CD4-positive, CD25-positive, alpha-beta regulatory T cell (primary cell): ENCODE measurements around the gene DPY19L3. TPM values are rescaled to one million over a fixed set of nuclear protein-coding genes. Genes with fewer than 3 reads are reported as not detected.

Experiments used
- ATAC-seq, 2 donors: fragments of 150-1000 bp; cut with Tn5 transposase; one replicate each; pipeline ENCODE4 v1.10.0; 2021; ENCODE audit warnings: low read depth in 2 of 2, moderate number of reproducible peaks in 2 of 2, moderate library complexity in 1 of 2
- DNase-seq, 3 donors: peaks; one replicate each; pipeline versions ENCODE4 v3.0.0 to v3.0.0-alpha.2; 2012 to 2022; ENCODE audit warnings: mixed read lengths in 1 of 3
- H3K27ac ChIP-seq: one replicate; pipeline ENCODE4 v1.7.0; 2013; ENCODE audit warnings: mild to moderate bottlenecking, low read length; ENCODE audit not compliant: insufficient read depth, poor library complexity, severe bottlenecking
- H3K27me3 ChIP-seq: one replicate; pipeline ENCODE4 v1.7.0; 2013; ENCODE audit warnings: low read length; ENCODE audit not compliant: control insufficient read depth, insufficient read depth
- H3K36me3 ChIP-seq: one replicate; pipeline ENCODE4 v1.7.0; 2013; ENCODE audit warnings: mild to moderate bottlenecking, low read length, moderate library complexity; ENCODE audit not compliant: control insufficient read depth, insufficient read depth
- H3K4me1 ChIP-seq: 2 replicates; pipeline ENCODE4 v1.7.0; 2013; ENCODE audit warnings: mild to moderate bottlenecking, low read length; ENCODE audit not compliant: insufficient read depth, control insufficient read depth, poor library complexity, severe bottlenecking
- H3K4me3 ChIP-seq: one replicate; pipeline ENCODE4 v1.7.0; 2013; ENCODE audit warnings: low read depth, mild to moderate bottlenecking, low read length, moderate library complexity
- H3K9me3 ChIP-seq, 2 experiments: 1 replicate in 1 of 2; 2 replicates in 1 of 2; pipeline ENCODE4 v1.7.0; 2013; ENCODE audit warnings: low read length in 2 of 2, mild to moderate bottlenecking in 1 of 2, moderate library complexity in 1 of 2; ENCODE audit not compliant: control insufficient read depth in 2 of 2
- H3K27ac Mint-ChIP-seq, 3 donors: one replicate each; pipeline ENCODE4 v1.8.0; 2020 to 2022; ENCODE audit warnings: mild to moderate bottlenecking in 3 of 3, mixed read lengths in 3 of 3, moderate library complexity in 2 of 3
- H3K27me3 Mint-ChIP-seq: one replicate; pipeline ENCODE4 v1.8.0; 2022; ENCODE audit warnings: mild to moderate bottlenecking, mixed read lengths
- H3K36me3 Mint-ChIP-seq: one replicate; pipeline ENCODE4 v1.8.0; 2020; ENCODE audit warnings: mixed read lengths
- H3K4me1 Mint-ChIP-seq, 4 donors: one replicate each; pipeline ENCODE4 v1.8.0; 2020 to 2022; ENCODE audit warnings: mixed read lengths in 4 of 4, mild to moderate bottlenecking in 1 of 4
- H3K4me3 Mint-ChIP-seq, 4 donors: one replicate each; pipeline ENCODE4 v1.8.0; 2020 to 2022; ENCODE audit warnings: mild to moderate bottlenecking in 4 of 4, mixed read lengths in 4 of 4, moderate library complexity in 3 of 4
- H3K9me3 Mint-ChIP-seq, 7 donors: one replicate each; pipeline ENCODE4 v1.8.0; 2020 to 2022; ENCODE audit warnings: mixed read lengths in 7 of 7, mild to moderate bottlenecking in 3 of 7, moderate library complexity in 2 of 7
- polyA plus RNA-seq, 4 donors: library from polyadenylated mRNA; unstranded; fragments of 300-500 nt; fragmentation: Illumina TruSeq; gene quantifications; one replicate each; pipeline ENCODE4 v1.2.3, GENCODE V29; 2021
- total RNA-seq: library from RNA; stranded (reverse); gene quantifications from one replicate; pipeline ENCODE4 v1.2.3, GENCODE V29; 2022

Gene DPY19L3
- total and polyA plus RNA-seq, 5 donors from 2014 or later, result 4.5 to 17.4 (median 5.9) TPM

- H3K36me3 Mint-ChIP-seq, result no peaks in the 10 kb centered on the region
- H3K27ac ChIP-seq, result no peak overlapping the region
- DNase-seq, result no peak
- H3K9me3 Mint-ChIP-seq, result peaks cover 5 to 21% (median 8%) of the 10 kb centered on the region in 7 donors
- H3K4me1 ChIP-seq, result no peaks in the 10 kb centered on the region
- peaks cover 6% of the 10 kb centered on the region for H3K27me3 ChIP-seq
- H3K27ac Mint-ChIP-seq, result no peak overlapping the region
- no peaks in the 10 kb centered on the region for H3K36me3 ChIP-seq
- H3K9me3 ChIP-seq, result peaks cover 3 to 5% of the 10 kb centered on the region in 2 experiments
- no peaks in the 10 kb centered on the region for H3K4me1 Mint-ChIP-seq
- no peak for ATAC-seq
- peaks cover 11% of the 10 kb centered on the region for H3K27me3 Mint-ChIP-seq
- H3K4me3 ChIP-seq, result no peak overlapping the region
- no peak overlapping the region for H3K4me3 Mint-ChIP-seq
Measured at GRCh38 chr19:32530773-32531172, 125.2 kb downstream of the DPY19L3 start.

GRCh38 chr19:32532233-32532632 is 126.7 kb downstream of the DPY19L3 start:
- Mint-ChIP-seq H3K4me1 (no peaks in the 10 kb centered on the region), H3K9me3 (peaks cover 5 to 21% (median 7%) of the 10 kb centered on the region in 7 donors), H3K27ac (no peak overlapping the region), H3K36me3 (no peaks in the 10 kb centered on the region), H3K27me3 (no peaks in the 10 kb centered on the region), H3K4me3 (no peak overlapping the region)
- Histone ChIP-seq H3K36me3 (no peaks in the 10 kb centered on the region), H3K4me3 (no peak overlapping the region), H3K27me3 (peaks cover 3% of the 10 kb centered on the region), H3K9me3 (peaks cover 3 to 5% of the 10 kb centered on the region in 2 experiments), H3K4me1 (no peaks in the 10 kb centered on the region), H3K27ac (no peak overlapping the region)
- DNase-seq (no peak), ATAC-seq (no peak)

Other genes starting within 250 kb of the DPY19L3 start
- gene ZNF507, start 60.2 kb upstream of the DPY19L3 start, total RNA-seq, result 32.1 TPM
- 1 to 10 TPM; 5.6 to 7.5 (median 6.0) TPM for gene ZNF507, start 60.2 kb upstream of the DPY19L3 start, polyA plus RNA-seq
- 35.3 TPM for gene PDCD5, start 175.4 kb downstream of the DPY19L3 start, total RNA-seq
- gene PDCD5, start 175.4 kb downstream of the DPY19L3 start, polyA plus RNA-seq, result 100 to 1,000 TPM; 139 to 201 (median 150) TPM